K562 (cell line): ENCODE data around the gene ESR2. TPM values are rescaled to one million over a fixed set of nuclear protein-coding genes. Genes with fewer than 3 reads are reported as not detected.
A peak's percentile ranks its signal among the peaks of the same experiment; 100 is the strongest.

Source experiments
- BMI1 ChIP-seq: fragments of 150-350 bp; IDR thresholded peaks from 2 replicates; pipeline ENCODE4 v1.6.1; 2014; ENCODE audit warnings: low read length
- CEBPG ChIP-seq, 3 experiments: fragments of 200-800 bp in 1 of 3; sonication (Bioruptor generic) in 1 of 3; sonication (generic) in 1 of 3; formaldehyde crosslinking in 1 of 3; IDR thresholded peaks in 2 of 3; conservative IDR thresholded peaks in 1 of 3; 2 replicates each; pipeline versions ENCODE4 v1.6.1 to v1.8.0; 2016 to 2022; ENCODE audit warnings: missing compliant biosample characterization in 2 of 3, missing genetic modification characterization in 2 of 3, mild to moderate bottlenecking in 1 of 3, missing genetic modification reagents in 1 of 3
- CXXC5 ChIP-seq: fragments of 250-450 bp; sonication (Bioruptor Pico); IDR thresholded peaks from 2 replicates; pipeline ENCODE4 v1.8.0; 2022; ENCODE audit warnings: inconsistent platforms, mild to moderate bottlenecking, moderate library complexity
- E2F6 ChIP-seq, 2 experiments: IDR thresholded peaks; 2 replicates each; pipeline ENCODE4 v1.6.1; 2011; ENCODE audit warnings: borderline replicate concordance in 1 of 2, control low read depth in 1 of 2, low read depth in 1 of 2, low read length in 1 of 2, mild to moderate bottlenecking in 1 of 2, mixed read lengths in 1 of 2, moderate library complexity in 1 of 2; ENCODE audit not compliant: insufficient read depth in 1 of 2, insufficient read length in 1 of 2, poor library complexity in 1 of 2, severe bottlenecking in 1 of 2; ENCODE audit errors: extremely low read depth in 1 of 2
- ELF1 ChIP-seq: fragments of 200-800 bp; sonication (Bioruptor generic); IDR thresholded peaks from 2 replicates; pipeline ENCODE4 v1.6.1; 2016; ENCODE audit warnings: missing genetic modification characterization, missing compliant biosample characterization
- ETV6 ChIP-seq, 3 experiments: fragments of 150-350 bp in 1 of 3; sonication (generic) in 1 of 3; formaldehyde crosslinking in 1 of 3; IDR thresholded peaks; 2 replicates each; pipeline versions ENCODE4 v1.6.1 to v1.8.0; 2014 to 2022; ENCODE audit warnings: borderline replicate concordance in 2 of 3, low read depth in 2 of 3, antibody characterized with exemption in 1 of 3, low read length in 1 of 3, mild to moderate bottlenecking in 1 of 3, missing genetic modification reagents in 1 of 3
- GABPA ChIP-seq: fragments of 200-800 bp; sonication (Bioruptor generic); conservative IDR thresholded peaks from 2 replicates; pipeline ENCODE4 v1.6.1; 2016; ENCODE audit warnings: low read depth, missing genetic modification characterization, missing compliant biosample characterization
- HDAC6 ChIP-seq: IDR thresholded peaks from 2 replicates; pipeline ENCODE4 v1.6.1; 2012; ENCODE audit warnings: low read depth, mild to moderate bottlenecking, control low read depth, inconsistent platforms, low read length, moderate library complexity
- L3MBTL2 ChIP-seq: fragments of 450-650 bp; IDR thresholded peaks from 2 replicates; pipeline ENCODE4 v1.6.1; 2016; ENCODE audit warnings: mild to moderate bottlenecking, moderate library complexity
- PCBP1 ChIP-seq: fragments of 200-400 bp; formaldehyde crosslinking; IDR thresholded peaks from 2 replicates; pipeline ENCODE4 v1.6.1; 2018; ENCODE audit warnings: mild to moderate bottlenecking, low read depth, low read length; ENCODE audit not compliant: poor library complexity, severe bottlenecking
- PML ChIP-seq: IDR thresholded peaks from 2 replicates; pipeline ENCODE4 v1.6.1; 2012; ENCODE audit warnings: low read length, inconsistent platforms
- RAD21 ChIP-seq, 2 experiments: fragments of 250-450 bp in 1 of 2; fragments of 450-650 bp in 1 of 2; sonication (Bioruptor Pico) in 1 of 2; formaldehyde crosslinking in 1 of 2; IDR thresholded peaks in 1 of 2; conservative IDR thresholded peaks in 1 of 2; 2 replicates each; pipeline versions ENCODE4 v1.4.0 to v1.8.0; 2020 to 2022; ENCODE audit warnings: mild to moderate bottlenecking in 2 of 2, moderate library complexity in 1 of 2
- RFX5 ChIP-seq: IDR thresholded peaks from 2 replicates; pipeline ENCODE4 v1.6.1; 2011; ENCODE audit warnings: low read depth, mild to moderate bottlenecking, improper control_type of control experiment, low read length
- RNF2 ChIP-seq: sonication (generic); IDR thresholded peaks from 2 replicates; pipeline ENCODE4 v1.6.1; 2016
- TCF7 ChIP-seq: sonication (generic); IDR thresholded peaks from 2 replicates; pipeline ENCODE4 v1.6.1; 2016; ENCODE audit warnings: antibody characterized with exemption, borderline replicate concordance
- TRIM24 ChIP-seq, 2 experiments: fragments of 450-650 bp; IDR thresholded peaks; 2 replicates each; pipeline ENCODE4 v1.6.1; 2016
- ZNF174 ChIP-seq: fragments of 250-450 bp; sonication (Bioruptor Pico); IDR thresholded peaks from 2 replicates; pipeline ENCODE4 v1.4.0; 2020; ENCODE audit warnings: mild to moderate bottlenecking
- polyA plus RNA-seq, 8 experiments: library from polyadenylated mRNA; depleted of rRNA in 4 of 8; stranded (reverse) in 5 of 8; unstranded in 3 of 8; fragments of >200 nt; fragmentation: Nextera tagmentation in 2 of 8; fragmentation: Illumina TruSeq in 1 of 8; extraction: Ambion mirVana in 2 of 8; extraction: Trizol in 1 of 8; gene quantifications; 2 replicates each; pipeline versions ENCODE4 v1.2.1 to v1.2.3, GENCODE V29; 2011 to 2014; ENCODE audit warnings: inconsistent platforms in 1 of 8, missing spikeins in 1 of 8
- total RNA-seq, 7 experiments: library from RNA; depleted of rRNA in 6 of 7; stranded (reverse); fragments of >200 nt in 6 of 7; fragmentation: Illumina TruSeq in 2 of 7; extraction: Trizol in 2 of 7; gene quantifications; 2 replicates each; pipeline versions ENCODE4 v1.2.1 to v1.2.3, GENCODE V29; 2011 to 2021; ENCODE audit warnings: low replicate concordance in 1 of 7
- TF ChIP-seq, protein P1 (sequence below), 2 experiments: fragments of 450-650 bp; formaldehyde crosslinking in 1 of 2; IDR thresholded peaks; 2 replicates each; pipeline versions ENCODE4 v1.4.0 to v1.6.1; 2014 to 2020; ENCODE audit warnings: mild to moderate bottlenecking in 2 of 2, borderline replicate concordance in 1 of 2, low read depth in 1 of 2

ESR2 gene
- total and polyA plus RNA-seq, 9 of the 15 experiments (the other 6 are each of a cell fraction or from before 2014, with no cell fraction given) = 0.07 to 3.8 (median 2.0) TPM

- TF ChIP-seq, protein P1, sequence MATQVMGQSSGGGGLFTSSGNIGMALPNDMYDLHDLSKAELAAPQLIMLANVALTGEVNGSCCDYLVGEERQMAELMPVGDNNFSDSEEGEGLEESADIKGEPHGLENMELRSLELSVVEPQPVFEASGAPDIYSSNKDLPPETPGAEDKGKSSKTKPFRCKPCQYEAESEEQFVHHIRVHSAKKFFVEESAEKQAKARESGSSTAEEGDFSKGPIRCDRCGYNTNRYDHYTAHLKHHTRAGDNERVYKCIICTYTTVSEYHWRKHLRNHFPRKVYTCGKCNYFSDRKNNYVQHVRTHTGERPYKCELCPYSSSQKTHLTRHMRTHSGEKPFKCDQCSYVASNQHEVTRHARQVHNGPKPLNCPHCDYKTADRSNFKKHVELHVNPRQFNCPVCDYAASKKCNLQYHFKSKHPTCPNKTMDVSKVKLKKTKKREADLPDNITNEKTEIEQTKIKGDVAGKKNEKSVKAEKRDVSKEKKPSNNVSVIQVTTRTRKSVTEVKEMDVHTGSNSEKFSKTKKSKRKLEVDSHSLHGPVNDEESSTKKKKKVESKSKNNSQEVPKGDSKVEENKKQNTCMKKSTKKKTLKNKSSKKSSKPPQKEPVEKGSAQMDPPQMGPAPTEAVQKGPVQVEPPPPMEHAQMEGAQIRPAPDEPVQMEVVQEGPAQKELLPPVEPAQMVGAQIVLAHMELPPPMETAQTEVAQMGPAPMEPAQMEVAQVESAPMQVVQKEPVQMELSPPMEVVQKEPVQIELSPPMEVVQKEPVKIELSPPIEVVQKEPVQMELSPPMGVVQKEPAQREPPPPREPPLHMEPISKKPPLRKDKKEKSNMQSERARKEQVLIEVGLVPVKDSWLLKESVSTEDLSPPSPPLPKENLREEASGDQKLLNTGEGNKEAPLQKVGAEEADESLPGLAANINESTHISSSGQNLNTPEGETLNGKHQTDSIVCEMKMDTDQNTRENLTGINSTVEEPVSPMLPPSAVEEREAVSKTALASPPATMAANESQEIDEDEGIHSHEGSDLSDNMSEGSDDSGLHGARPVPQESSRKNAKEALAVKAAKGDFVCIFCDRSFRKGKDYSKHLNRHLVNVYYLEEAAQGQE (IDR thresholded peaks at IDR 0.05; ENCODE audit: borderline replicate concordance) = no peak
- TF ChIP-seq, protein P1 (CRISPR knock-in tag; IDR thresholded peaks at IDR 0.05; ENCODE audit: low read depth) = no peak
- TF ChIP-seq ZNF174 (CRISPR knock-in tag) = no peak
- 0 out of 4 replicates have a peak, but pooled peaks of 1 of the 2 experiments have one; percentile 6 for TF ChIP-seq RAD21 (CRISPR knock-in tag; conservative IDR thresholded peaks at IDR 0.05 in 1 of 2, IDR thresholded peaks at IDR 0.05 in 1 of 2)
- TF ChIP-seq RFX5 = no peak
- TF ChIP-seq RNF2 = no peak
- TF ChIP-seq CEBPG (CRISPR knock-in tag; IDR thresholded peaks at IDR 0.05) = no peak
- no peak for TF ChIP-seq CEBPG (tag; conservative IDR thresholded peaks at IDR 0.05 in 1 of 2, IDR thresholded peaks at IDR 0.05 in 1 of 2)
- TF ChIP-seq E2F6 (IDR thresholded peaks at IDR 0.05; ENCODE audit: borderline replicate concordance in 1 of 2, extremely low read depth in 1 of 2, insufficient read depth in 1 of 2, insufficient read length in 1 of 2, low read depth in 1 of 2, low read length in 1 of 2, poor library complexity in 1 of 2, severe bottlenecking in 1 of 2) = peak; percentile 12 to 47
- peak; percentile 79 for TF ChIP-seq L3MBTL2
- no peak for TF ChIP-seq PML
- no peak for TF ChIP-seq TCF7
- TF ChIP-seq ELF1 (tag) = no peak
- TF ChIP-seq ETV6 (IDR thresholded peaks at IDR 0.05; ENCODE audit: borderline replicate concordance in 1 of 2, low read depth in 2 of 2, low read length in 1 of 2) = no peak
- no peak for TF ChIP-seq ETV6 (CRISPR knock-in tag; IDR thresholded peaks at IDR 0.05; ENCODE audit: borderline replicate concordance)
- no peak for TF ChIP-seq PCBP1
- no peak for TF ChIP-seq HDAC6
- TF ChIP-seq BMI1 = no peak
- TF ChIP-seq GABPA (tag) = no peak
- 0 out of 2 replicates have a peak, but pooled peaks have one; percentile 14 for TF ChIP-seq CXXC5
- TF ChIP-seq TRIM24 (IDR thresholded peaks at IDR 0.05) = no peak
Observed at GRCh38 chr14:64293976-64294671, at the start of gene ESR2 (continued).
